Lung (tissue), 12 donors: Measurements from ENCODE around the gene PRR14L. TPM values are rescaled to one million over a fixed set of nuclear protein-coding genes. Genes with fewer than 3 reads are reported as not detected.
"Not testable (repeated sequence)": the region's sequence is repeated elsewhere in the genome, so short reads cannot be mapped to it uniquely, and the experiment has no call there.

ENCODE experiments used
- ATAC-seq: fragments of 200-7000 bp; cut with Tn5 transposase; one replicate; pipeline ENCODE4 v1.9.1; 2020; ENCODE audit warnings: moderate number of reproducible peaks; ENCODE audit not compliant: insufficient read depth, low FRiP score
- DNase-seq, 3 donors: peaks; one replicate each; pipeline ENCODE4 v3.0.0-alpha.2; 2013 to 2017
- H3K27ac ChIP-seq, 2 donors: one replicate each; pipeline ENCODE4 v1.5.1; 2013; ENCODE audit warnings: mild to moderate bottlenecking in 2 of 2, moderate library complexity in 2 of 2, control low read depth in 1 of 2, inconsistent platforms in 1 of 2, low read depth in 1 of 2, low read length in 1 of 2
- H3K27me3 ChIP-seq, 3 donors: one replicate each; pipeline ENCODE4 v1.5.1; 2013; ENCODE audit warnings: low read length in 2 of 3; ENCODE audit not compliant: control insufficient read depth in 3 of 3, insufficient read depth in 3 of 3
- H3K36me3 ChIP-seq, 4 donors: one replicate each; pipeline ENCODE4 v1.5.1; 2013; ENCODE audit warnings: low read length in 4 of 4, mild to moderate bottlenecking in 1 of 4, moderate library complexity in 1 of 4; ENCODE audit not compliant: control insufficient read depth in 4 of 4, insufficient read depth in 4 of 4
- H3K4me1 ChIP-seq, 5 donors: one replicate each; pipeline ENCODE4 v1.5.1; 2013; ENCODE audit warnings: low read length in 5 of 5, mild to moderate bottlenecking in 2 of 5, moderate library complexity in 1 of 5; ENCODE audit not compliant: control insufficient read depth in 5 of 5, insufficient read depth in 5 of 5
- H3K4me3 ChIP-seq: one replicate; pipeline ENCODE4 v1.5.1; 2013; ENCODE audit warnings: mild to moderate bottlenecking, control low read depth, moderate library complexity
- H3K9ac ChIP-seq, 2 donors: one replicate each; pipeline ENCODE4 v1.5.1; 2013; ENCODE audit warnings: low read length in 2 of 2, control low read depth in 1 of 2; ENCODE audit not compliant: insufficient read depth in 1 of 2
- H3K9me3 ChIP-seq, 4 donors: one replicate each; pipeline ENCODE4 v1.5.1; 2013; ENCODE audit warnings: low read length in 3 of 4, mild to moderate bottlenecking in 1 of 4, moderate library complexity in 1 of 4; ENCODE audit not compliant: control insufficient read depth in 4 of 4, insufficient read depth in 3 of 4
- WGBS, 2 donors: extraction: QIAGEN DNeasy Blood & Tissue Kit; methylation state at CpG; one replicate each; pipeline ENCODE4 v1.1.7; 2013; 5-methylcytosine and 5-hydroxymethylcytosine counted together
- polyA plus RNA-seq, 2 donors: library from polyadenylated mRNA; stranded (reverse); fragments of 200-250 nt; gene quantifications; one replicate each; pipeline ENCODE4 v1.2.1, GENCODE V29; 2013
- total RNA-seq, 2 donors: library from RNA; depleted of rRNA in 1 of 2; stranded (reverse); fragments of >200 nt in 1 of 2; gene quantifications; one replicate each; pipeline ENCODE4 v1.2.1, GENCODE V29; 2014 to 2021
- TF ChIP-seq, protein P1 (sequence below): IDR thresholded peaks from 2 replicates; pipeline ENCODE4 v1.5.1; 2012; ENCODE audit warnings: mild to moderate bottlenecking; ENCODE audit errors: control extremely low read depth, extremely low read depth
- donor health status: control.
- donor health status: control.
- donor health status: Bipolar disorder and iron deficiency.
- donor health status: healthy.
- donor health status: DM: yes; HTN: yes; CAD: no.

Gene PRR14L
- total and polyA plus RNA-seq, 4 donors: 7.4 to 44.3 (median 23.4) TPM

DNA sequence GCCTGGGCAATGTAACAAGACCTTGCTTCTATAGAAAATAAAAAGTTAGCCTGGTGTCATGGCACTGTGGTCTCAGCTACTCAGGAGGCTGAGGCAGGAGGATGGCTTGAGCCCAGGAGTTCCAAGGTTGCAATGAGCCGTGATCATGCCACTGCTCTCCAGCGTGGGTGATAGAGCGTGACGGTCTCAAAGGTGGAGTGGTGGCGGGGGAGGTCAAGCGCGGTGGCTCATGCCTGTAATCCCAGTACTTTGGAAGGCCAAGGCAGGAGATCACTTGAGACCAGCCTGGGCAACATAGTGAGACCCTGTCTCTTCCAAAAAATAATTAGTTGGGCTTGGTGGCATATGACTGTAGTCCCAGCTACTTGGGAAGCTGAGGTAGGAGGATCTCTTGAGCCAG is 71.2 kb downstream of the PRR14L start:
- TF ChIP-seq, protein P1, sequence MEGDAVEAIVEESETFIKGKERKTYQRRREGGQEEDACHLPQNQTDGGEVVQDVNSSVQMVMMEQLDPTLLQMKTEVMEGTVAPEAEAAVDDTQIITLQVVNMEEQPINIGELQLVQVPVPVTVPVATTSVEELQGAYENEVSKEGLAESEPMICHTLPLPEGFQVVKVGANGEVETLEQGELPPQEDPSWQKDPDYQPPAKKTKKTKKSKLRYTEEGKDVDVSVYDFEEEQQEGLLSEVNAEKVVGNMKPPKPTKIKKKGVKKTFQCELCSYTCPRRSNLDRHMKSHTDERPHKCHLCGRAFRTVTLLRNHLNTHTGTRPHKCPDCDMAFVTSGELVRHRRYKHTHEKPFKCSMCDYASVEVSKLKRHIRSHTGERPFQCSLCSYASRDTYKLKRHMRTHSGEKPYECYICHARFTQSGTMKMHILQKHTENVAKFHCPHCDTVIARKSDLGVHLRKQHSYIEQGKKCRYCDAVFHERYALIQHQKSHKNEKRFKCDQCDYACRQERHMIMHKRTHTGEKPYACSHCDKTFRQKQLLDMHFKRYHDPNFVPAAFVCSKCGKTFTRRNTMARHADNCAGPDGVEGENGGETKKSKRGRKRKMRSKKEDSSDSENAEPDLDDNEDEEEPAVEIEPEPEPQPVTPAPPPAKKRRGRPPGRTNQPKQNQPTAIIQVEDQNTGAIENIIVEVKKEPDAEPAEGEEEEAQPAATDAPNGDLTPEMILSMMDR: no peak
- H3K4me1 ChIP-seq: peaks cover 0 to 4% (median 0%) of the 10 kb centered on the region in 5 donors
- ATAC-seq: no peak
- no peaks in the 10 kb centered on the region for H3K27me3 ChIP-seq
- 94 to 96% methylated on average over 7 of the region's 7 CpGs for WGBS, 2 donors
- H3K9ac ChIP-seq: no peak overlapping the region
- no peaks in the 10 kb centered on the region for H3K9me3 ChIP-seq
- H3K36me3 ChIP-seq: peaks cover 3 to 11% (median 6%) of the 10 kb centered on the region in 4 donors
- no peak for DNase-seq
- no peak overlapping the region for H3K4me3 ChIP-seq
- no peak overlapping the region for H3K27ac ChIP-seq

DNA sequence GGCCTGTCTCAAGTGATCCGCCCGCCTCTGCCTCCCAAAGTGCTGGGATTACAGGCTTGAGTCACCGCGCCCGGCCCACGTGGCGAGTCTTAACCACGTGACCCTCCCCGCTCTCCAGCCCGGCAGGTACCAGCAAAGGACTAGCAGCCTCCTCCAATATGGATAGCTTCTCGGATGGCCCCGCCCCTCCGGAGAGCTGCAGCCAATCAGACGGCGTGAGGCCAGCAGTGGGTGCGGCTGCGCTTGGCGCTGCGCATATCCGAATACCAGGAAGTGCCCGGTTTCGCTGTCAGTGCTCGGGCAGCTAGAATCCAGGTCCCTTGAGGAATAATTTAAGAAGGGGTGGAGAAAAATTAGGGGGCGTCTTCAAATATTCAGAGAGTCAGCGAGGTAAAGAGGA is 73.2 kb downstream of the PRR14L start:
- DNase-seq (peak; percentile 80 to 88 (median 85)), ATAC-seq (peak; percentile 100)
- Histone ChIP-seq H3K4me3 (no peak overlapping the region), H3K9me3 (peaks cover 0 to 1% (median 0%) of the 10 kb centered on the region in 4 donors), H3K27ac (peak overlapping the region in 1 of 2 donors; percentile 66), H3K36me3 (no peaks in the 10 kb centered on the region), H3K27me3 (no peaks in the 10 kb centered on the region), H3K9ac (peak overlapping the region in 1 of 2 donors; percentile 28), H3K4me1 (peaks cover 0 to 4% (median 0%) of the 10 kb centered on the region in 5 donors)
- 2% methylated on average over 25 of the region's 25 CpGs for WGBS, 2 donors
- TF ChIP-seq, protein P1: no peak

DNA sequence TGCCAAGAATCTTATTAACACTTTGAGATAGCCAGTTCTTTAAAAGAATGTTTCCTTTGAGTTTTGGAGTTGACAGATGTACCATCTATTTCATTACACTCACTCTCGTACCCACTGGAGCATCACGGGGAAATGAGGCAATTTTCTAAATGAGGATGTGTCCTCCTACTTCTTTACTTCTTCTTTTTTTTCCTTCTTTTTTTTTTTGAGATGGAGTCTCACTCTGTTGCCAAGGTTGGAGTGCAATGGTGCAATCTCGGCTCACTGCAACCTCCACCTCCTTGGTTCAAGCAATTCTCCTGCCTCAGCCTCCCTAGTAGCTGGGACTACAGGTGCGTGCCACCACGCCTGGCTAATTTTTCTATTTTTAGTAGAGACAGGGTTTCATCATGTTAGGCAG is 75.7 kb downstream of the PRR14L start:
- not testable (repeated sequence) for H3K9me3 ChIP-seq, H3K4me3 ChIP-seq, H3K27me3 ChIP-seq, ATAC-seq, H3K9ac ChIP-seq, H3K36me3 ChIP-seq, H3K27ac ChIP-seq, H3K4me1 ChIP-seq, DNase-seq
- WGBS, 2 donors: 44 to 70% methylated on average over 5 of the region's 5 CpGs

DNA sequence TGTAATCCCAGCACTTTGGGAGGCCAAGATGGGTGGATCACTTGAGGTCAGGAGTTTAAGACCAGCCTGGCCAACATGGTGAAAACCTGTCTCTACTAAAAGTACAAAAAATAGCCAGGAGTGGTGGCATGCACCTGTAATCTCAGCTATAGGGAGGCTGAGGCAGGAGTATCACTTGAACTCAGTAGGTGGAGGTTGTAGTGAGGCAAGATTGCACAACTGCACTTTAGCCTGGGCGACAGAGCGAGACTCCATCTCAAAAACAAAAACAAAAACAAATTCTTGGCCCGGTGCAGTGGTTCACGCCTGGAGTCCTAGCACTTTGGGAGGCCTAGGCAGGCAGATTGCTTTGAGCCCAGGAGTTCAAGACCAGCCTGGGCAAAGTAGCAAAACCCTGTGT is 81.1 kb downstream of the PRR14L start:
- H3K27me3 ChIP-seq, H3K9me3 ChIP-seq, ATAC-seq, DNase-seq, H3K36me3 ChIP-seq, H3K4me3 ChIP-seq, H3K4me1 ChIP-seq, H3K27ac ChIP-seq, H3K9ac ChIP-seq: not testable (repeated sequence)
- WGBS, 2 donors: 88 to 89% methylated on average over 4 of the region's 4 CpGs
